Spinal cord (tissue), 10 donors: ENCODE measurements around the gene DPH1. TPM values are rescaled to one million over a fixed set of nuclear protein-coding genes. Genes with fewer than 3 reads are reported as not detected.

Source experiments
- DNase-seq, 6 donors: peaks; one replicate each; pipeline versions ENCODE4 v3.0.0 to v3.0.0-alpha.2; 2013 to 2015; ENCODE audit warnings: low spot score in 6 of 6, low read depth in 4 of 6
- H3K27ac ChIP-seq: one replicate; pipeline ENCODE4 v1.5.1; 2013; ENCODE audit warnings: low read depth, low read length, control low read depth
- H3K27me3 ChIP-seq: one replicate; pipeline ENCODE4 v1.6.1; 2013; ENCODE audit warnings: low read length; ENCODE audit not compliant: control insufficient read depth, insufficient read depth
- H3K36me3 ChIP-seq: one replicate; pipeline ENCODE4 v1.6.1; 2013; ENCODE audit warnings: low read length; ENCODE audit not compliant: control insufficient read depth, insufficient read depth
- H3K4me1 ChIP-seq: one replicate; pipeline ENCODE4 v1.6.1; 2013; ENCODE audit warnings: low read length; ENCODE audit not compliant: control insufficient read depth, insufficient read depth
- H3K4me3 ChIP-seq: one replicate; pipeline ENCODE4 v1.5.1; 2013; ENCODE audit warnings: low read depth, low read length, control low read depth
- H3K9me3 ChIP-seq: one replicate; pipeline ENCODE4 v1.6.1; 2013; ENCODE audit warnings: low read length; ENCODE audit not compliant: control insufficient read depth, insufficient read depth
- WGBS: methylation state at CpG from one replicate; pipeline ENCODE4 v1.1.5; 2013; ENCODE audit warnings: missing lambda C conversion rate; ENCODE audit not compliant: insufficient coverage; 5-methylcytosine and 5-hydroxymethylcytosine counted together
- polyA plus RNA-seq, 2 donors: library from polyadenylated mRNA; unstranded; fragments of 120-200 nt; gene quantifications; one replicate each; pipeline ENCODE4 v1.2.1, GENCODE V29; 2013; ENCODE audit not compliant: insufficient read length in 2 of 2
- total RNA-seq, 2 donors: library from RNA; depleted of rRNA in 1 of 2; stranded (reverse); fragments of 120-200 nt in 1 of 2; fragments of >200 nt in 1 of 2; gene quantifications; one replicate each; pipeline versions ENCODE4 v1.2.3 to v1.2.4, GENCODE V29; 2013 to 2014
- donor health status: healthy.

Gene DPH1
- total and polyA plus RNA-seq, 4 donors: 21.5 to 83.7 (median 46.5) TPM

- Histone ChIP-seq H3K36me3 (no peaks in the 10 kb centered on the region), H3K4me3 (peak overlapping the region; percentile 41), H3K9me3 (no peaks in the 10 kb centered on the region), H3K4me1 (peaks cover 56% of the 10 kb centered on the region), H3K27ac (no peak overlapping the region), H3K27me3 (peaks cover 36% of the 10 kb centered on the region)
- DNase-seq: peak in 2 of 6 donors; percentile 90 to 92
- WGBS: under 1% methylated on average over 48 of the region's 55 CpGs
Observed at GRCh38 chr17:2025622-2026309, 4.2 kb upstream of the DPH1 start.

GRCh38 chr17:2027528-2028233, 2.3 kb upstream of the DPH1 start:
- Histone ChIP-seq H3K4me1 (peaks cover 60% of the 10 kb centered on the region), H3K9me3 (no peaks in the 10 kb centered on the region), H3K36me3 (peaks cover under 1% of the 10 kb centered on the region), H3K4me3 (no peak overlapping the region), H3K27ac (no peak overlapping the region), H3K27me3 (peaks cover 32% of the 10 kb centered on the region)
- 67% methylated on average over 7 of the region's 11 CpGs for WGBS
- no peak for DNase-seq

DNA sequence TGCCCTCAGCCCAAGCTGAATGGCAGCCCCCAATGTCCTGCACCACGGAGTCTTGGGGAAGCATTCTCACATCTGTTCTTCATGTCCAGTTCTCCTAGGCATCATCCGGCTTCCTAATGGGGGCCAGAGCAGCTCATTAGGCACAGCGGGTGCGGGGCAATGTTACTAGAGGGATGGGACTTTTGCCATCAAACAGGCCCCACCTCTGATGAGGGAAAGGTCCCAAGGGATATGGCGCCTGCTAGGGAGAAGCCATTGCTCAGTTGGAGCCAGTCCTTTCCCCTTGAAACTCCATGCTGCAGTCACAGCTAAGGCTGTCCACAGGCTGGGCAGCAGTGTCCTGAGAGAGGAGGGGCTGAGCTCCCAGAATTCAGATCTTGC, 1.7 kb upstream of the DPH1 start:
- H3K4me1 ChIP-seq: peaks cover 54% of the 10 kb centered on the region
- WGBS: 69% methylated on average over 5 of the region's 5 CpGs
- H3K27me3 ChIP-seq: peaks cover 27% of the 10 kb centered on the region
- H3K4me3 ChIP-seq: no peak overlapping the region
- DNase-seq: no peak
- no peaks in the 10 kb centered on the region for H3K9me3 ChIP-seq
- H3K27ac ChIP-seq: no peak overlapping the region
- peaks cover 6% of the 10 kb centered on the region for H3K36me3 ChIP-seq

- Histone ChIP-seq H3K27ac (no peak overlapping the region), H3K4me1 (peaks cover 52% of the 10 kb centered on the region), H3K9me3 (no peaks in the 10 kb centered on the region), H3K4me3 (no peak overlapping the region), H3K27me3 (peaks cover 25% of the 10 kb centered on the region), H3K36me3 (peaks cover 11% of the 10 kb centered on the region)
- no peak for DNase-seq
- 31% methylated on average over 6 of the region's 6 CpGs for WGBS
Observed at GRCh38 chr17:2028737-2029136, 1.2 kb upstream of the DPH1 start.

- H3K36me3 ChIP-seq: peaks cover 25% of the 10 kb centered on the region
- 19% methylated on average over 10 of the region's 10 CpGs for WGBS
- H3K27ac ChIP-seq: peak overlapping the region; percentile 50
- DNase-seq: no peak
- H3K27me3 ChIP-seq: peaks cover 11% of the 10 kb centered on the region
- no peaks in the 10 kb centered on the region for H3K9me3 ChIP-seq
- H3K4me1 ChIP-seq: peaks cover 38% of the 10 kb centered on the region
- peak overlapping the region; percentile 96 for H3K4me3 ChIP-seq
Observed at GRCh38 chr17:2030779-2031163, 818 bp downstream of the DPH1 start.

DNA sequence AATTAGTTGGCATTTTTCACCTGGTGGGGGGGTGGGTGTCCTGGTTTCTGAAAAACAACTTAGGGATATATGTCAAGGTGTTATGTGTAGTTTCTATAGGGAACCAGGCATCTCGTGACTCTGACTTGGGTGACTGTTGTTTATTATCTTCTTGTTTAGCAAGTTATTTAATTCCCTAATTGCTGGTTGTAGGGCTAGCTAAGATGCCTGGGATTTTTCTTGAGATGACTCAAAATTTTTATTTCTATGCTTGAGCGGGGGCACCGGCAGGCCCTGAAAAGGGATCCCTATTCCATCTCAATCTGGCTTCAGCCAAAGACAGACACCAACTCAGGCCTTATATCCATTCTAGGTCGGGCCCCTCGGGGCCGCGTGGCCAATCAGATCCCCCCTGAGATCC, 3.2 kb downstream of the DPH1 start:
- H3K27me3 ChIP-seq: peaks cover 1% of the 10 kb centered on the region
- no peak overlapping the region for H3K4me3 ChIP-seq
- no peak for DNase-seq
- H3K27ac ChIP-seq: no peak overlapping the region
- 100% methylated on average over 3 of the region's 7 CpGs for WGBS
- no peaks in the 10 kb centered on the region for H3K9me3 ChIP-seq
- H3K4me1 ChIP-seq: peaks cover 42% of the 10 kb centered on the region
- peaks cover 44% of the 10 kb centered on the region for H3K36me3 ChIP-seq

GRCh38 chr17:2034157-2034556, 4.2 kb downstream of the DPH1 start:
- Histone ChIP-seq H3K27ac (no peak overlapping the region), H3K4me1 (peaks cover 32% of the 10 kb centered on the region), H3K36me3 (peaks cover 52% of the 10 kb centered on the region), H3K4me3 (no peak overlapping the region), H3K9me3 (no peaks in the 10 kb centered on the region), H3K27me3 (no peaks in the 10 kb centered on the region)
- WGBS: no CpG with 5 or more reads among the region's 7 CpGs
- no peak for DNase-seq

GRCh38 chr17:2034806-2035540, 5.0 kb downstream of the DPH1 start:
- no peak for DNase-seq
- no CpG with 5 or more reads among the region's 9 CpGs for WGBS
- Histone ChIP-seq H3K4me3 (no peak overlapping the region), H3K27ac (no peak overlapping the region), H3K36me3 (peaks cover 59% of the 10 kb centered on the region), H3K9me3 (no peaks in the 10 kb centered on the region), H3K27me3 (no peaks in the 10 kb centered on the region), H3K4me1 (peaks cover 26% of the 10 kb centered on the region)

DNA sequence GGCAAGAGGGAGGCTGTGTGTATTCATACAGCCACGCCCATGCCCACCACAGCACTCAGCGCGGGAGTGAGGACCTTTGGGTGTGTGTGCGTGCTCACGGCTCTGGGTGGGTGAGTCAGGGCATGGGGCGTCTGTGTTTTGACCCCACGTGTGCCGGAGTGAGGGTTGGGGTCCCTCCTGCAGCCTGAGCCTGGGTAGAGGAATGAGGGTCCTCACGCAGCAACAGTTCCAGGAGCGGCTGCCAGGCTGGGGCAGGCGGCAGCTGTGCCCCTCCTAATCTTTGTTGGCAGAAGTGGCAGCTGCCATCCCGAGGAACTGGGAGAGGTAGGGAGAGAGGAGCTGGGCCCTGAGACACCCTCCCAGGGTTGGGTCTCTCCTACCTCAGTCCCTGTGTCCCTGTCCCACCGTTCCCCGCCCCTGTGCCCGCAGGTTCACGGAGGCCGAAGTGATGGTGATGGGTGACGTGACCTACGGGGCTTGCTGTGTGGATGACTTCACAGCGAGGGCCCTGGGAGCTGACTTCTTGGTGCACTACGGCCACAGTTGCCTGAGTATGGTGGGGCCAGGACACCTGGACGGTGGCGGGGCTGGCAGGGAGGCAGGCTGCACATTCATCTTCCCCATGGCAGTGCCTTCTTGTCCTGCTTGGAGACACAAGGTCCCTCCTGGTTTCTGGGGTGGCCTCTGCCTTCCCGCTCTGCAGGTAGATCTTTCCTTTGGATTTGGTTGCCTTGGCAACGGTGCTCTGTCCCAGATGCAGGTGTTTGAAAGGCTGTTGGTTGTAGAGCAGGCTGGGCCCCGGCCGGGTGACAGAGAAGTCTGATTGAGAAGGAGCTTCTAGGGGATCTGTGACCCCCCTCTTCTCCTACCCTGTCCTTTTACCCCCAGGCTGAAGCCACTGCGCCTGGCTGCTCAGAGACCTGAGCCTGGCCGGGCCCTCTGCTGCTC, 5.9 kb downstream of the DPH1 start:
- Histone ChIP-seq H3K4me3 (no peak overlapping the region), H3K9me3 (no peaks in the 10 kb centered on the region), H3K36me3 (peaks cover 64% of the 10 kb centered on the region), H3K27ac (no peak overlapping the region), H3K4me1 (peaks cover 25% of the 10 kb centered on the region), H3K27me3 (no peaks in the 10 kb centered on the region)
- peak in 1 of 6 donors; percentile 52 for DNase-seq
- 76% methylated on average over 28 of the region's 29 CpGs for WGBS
